GM18870 (cell line): Measurements from ENCODE around the gene PUM2.
"Not testable (repeated sequence)": the region's sequence is repeated elsewhere in the genome, so short reads cannot be mapped to it uniquely, and the experiment has no call there.

Experiments used
- ATAC-seq: cut with Tn5 transposase; IDR thresholded peaks from one replicate; pipeline ENCODE4 v1.9.1; 2021; ENCODE audit warnings: moderate library complexity; ENCODE audit not compliant: unreplicated experiment

PUM2 gene

DNA sequence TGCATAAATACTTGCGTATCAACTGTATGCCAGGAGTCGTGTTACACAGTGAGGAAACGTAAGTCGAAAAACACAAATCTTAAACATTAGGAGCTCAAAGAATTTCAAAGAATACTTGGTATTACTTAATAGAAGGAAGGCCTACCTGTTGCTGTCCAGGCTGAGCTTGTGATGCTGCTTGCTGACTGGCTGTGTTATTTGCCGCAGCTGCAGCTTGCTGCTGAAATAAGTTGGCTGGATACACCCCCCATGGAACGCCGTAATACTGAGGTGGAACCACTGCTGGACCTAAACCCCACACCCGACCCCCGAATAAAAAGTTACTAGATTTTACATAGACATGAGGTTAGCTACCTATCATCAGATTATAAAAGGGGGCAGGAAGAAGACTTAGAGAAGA lies 56.4 kb downstream of the PUM2 start:
- ATAC-seq = no peak

DNA sequence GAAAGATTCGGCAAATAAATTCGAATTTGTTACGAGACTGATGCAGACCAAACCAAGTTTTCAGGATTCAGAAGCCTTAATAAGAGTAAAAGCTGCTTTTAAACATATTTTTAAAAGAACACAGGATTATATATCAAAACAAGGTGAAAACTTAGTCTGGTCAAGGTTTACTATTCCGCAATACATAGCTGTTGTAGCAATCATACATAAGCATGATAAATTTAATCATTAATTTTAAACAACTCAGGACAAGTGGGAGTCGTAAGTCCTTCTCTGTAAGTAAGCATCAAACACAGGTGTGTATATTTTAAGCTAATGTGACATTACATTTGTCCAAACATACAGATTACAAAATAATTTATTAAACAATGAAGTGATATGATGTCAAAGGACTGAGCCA lies 57.7 kb downstream of the PUM2 start:
- no peak for ATAC-seq

DNA sequence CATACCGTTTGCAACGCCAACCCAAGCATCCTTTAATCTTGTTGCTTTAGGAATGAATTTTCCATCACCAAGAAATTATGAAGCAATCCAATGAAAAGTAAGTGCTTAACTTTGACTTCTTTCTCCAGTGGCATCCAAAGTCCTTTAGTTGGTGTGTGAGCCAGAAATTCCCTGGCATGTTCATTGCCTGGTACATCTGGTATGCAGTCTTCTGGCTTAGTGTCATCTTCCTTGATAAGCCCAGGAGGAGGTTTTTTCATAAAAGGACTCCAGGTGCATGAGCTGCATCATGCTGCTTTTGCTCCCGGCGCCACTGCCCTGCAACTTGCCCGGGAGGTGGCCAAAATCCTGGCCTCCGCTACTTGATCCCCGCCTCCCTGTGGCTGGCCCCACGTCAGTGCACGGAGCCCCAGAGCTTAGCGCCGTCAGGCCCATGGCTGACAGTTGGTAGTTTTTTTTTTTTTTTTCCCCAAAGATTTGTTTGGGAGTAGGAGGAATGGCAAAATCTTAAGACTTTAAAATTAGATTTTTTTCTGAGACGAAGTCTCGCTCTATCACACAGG lies 58.7 kb downstream of the PUM2 start:
- no peak for ATAC-seq

DNA sequence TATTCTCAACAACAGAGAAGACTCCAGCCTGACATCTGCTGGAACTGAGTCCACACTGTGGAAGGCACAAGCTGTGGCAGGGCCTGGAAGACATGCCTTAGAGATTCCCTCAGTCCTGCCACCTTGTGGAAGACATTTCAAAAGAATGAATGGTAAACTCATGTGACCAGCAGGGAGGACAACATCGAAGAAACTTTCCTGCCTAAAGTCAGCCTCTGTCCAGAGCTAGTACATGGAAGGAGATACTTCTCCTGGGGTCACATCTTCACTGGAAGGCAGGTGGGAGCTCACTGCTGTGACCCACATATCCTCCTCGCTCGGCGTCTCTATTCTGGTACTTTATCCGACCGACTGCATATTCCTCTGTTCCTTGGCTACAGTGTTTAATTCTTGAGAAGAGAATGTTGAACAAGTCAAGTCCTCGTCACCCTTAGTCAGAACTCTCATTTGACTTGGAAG lies 59.5 kb downstream of the PUM2 start:
- peak; percentile 58 for ATAC-seq

DNA sequence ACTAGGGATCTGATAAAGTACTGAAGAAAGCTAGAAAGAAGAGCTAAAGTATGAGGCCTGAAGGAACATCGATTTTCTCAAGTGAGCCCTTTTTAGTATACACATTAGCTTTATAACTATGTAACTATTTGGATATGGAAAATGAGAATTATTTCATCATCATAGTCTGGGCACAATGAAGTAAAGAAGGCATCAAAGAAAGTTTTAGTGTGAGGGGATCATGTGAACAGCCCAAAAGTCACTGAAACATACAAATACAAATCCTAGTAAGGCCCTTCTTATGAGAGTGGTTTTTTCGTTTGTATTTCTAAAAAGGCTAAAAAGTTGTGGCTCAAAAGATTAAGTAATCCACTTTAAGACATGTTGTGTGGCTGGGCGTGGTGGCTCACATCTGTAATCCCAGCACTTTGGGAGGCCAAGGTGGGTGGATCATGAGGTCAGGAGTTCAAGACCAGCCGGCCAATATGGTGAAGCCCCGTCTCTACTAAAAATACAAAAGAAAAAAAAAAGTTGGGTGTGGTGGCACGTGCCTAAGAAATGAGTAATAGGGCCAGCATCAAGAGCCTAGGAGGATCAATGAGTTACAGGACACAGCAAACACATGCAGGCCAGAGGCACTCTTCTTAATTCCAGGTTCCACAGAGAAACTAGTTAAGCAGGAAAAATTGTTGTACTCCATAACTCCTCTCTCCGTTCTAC lies 61.9 kb downstream of the PUM2 start:
- ATAC-seq = no peak

DNA sequence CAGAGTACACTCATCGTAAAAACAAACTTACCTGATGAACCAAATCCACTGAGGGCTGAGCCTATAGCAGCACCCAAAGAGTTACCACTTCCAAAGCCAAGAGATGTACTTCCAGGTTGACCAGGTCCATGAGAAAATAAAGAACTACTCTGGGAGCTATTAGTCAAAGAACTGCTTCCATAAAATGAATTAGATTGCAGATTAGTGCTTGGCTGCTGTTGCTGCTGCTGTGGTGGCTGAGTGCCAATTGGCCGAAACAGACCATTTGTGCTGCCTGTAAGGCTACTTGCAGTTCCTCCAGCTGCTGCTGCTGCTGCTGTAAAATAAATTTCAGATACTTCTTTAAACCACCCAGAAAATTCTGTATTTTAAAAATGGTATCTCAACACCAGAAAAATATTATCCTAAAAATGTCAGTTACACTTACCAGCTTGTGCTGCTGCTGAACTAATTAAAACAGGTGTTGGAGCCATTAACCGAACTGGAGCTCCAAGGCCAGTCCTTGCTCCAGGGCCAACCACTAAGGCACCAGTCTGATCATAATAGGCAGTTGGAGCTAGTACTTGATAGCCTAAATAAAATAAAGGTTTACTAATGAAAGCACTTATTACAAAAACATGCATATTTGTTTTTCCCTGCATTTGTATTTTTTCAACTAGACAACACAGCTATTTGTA lies 67.6 kb downstream of the PUM2 start:
- no peak for ATAC-seq

DNA sequence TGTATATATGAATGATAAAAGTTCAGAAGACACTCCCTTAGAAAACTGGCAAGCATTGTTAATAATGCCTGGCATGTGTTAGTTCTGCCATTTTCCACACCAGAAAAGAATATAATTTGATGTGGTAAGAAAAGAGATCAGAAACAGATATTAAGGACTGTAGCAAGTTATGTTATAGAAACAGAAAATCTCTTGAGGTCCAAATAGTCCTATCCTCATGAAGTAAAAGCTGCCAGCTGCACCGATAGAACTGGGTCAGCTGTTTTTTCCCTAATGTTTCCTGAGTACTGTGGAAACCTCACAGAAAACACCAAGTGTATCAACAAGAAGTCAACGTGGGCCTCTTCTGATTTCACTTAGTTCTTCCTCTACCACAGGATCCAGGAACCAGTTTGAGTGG lies 68.8 kb downstream of the PUM2 start:
- no peak for ATAC-seq

DNA sequence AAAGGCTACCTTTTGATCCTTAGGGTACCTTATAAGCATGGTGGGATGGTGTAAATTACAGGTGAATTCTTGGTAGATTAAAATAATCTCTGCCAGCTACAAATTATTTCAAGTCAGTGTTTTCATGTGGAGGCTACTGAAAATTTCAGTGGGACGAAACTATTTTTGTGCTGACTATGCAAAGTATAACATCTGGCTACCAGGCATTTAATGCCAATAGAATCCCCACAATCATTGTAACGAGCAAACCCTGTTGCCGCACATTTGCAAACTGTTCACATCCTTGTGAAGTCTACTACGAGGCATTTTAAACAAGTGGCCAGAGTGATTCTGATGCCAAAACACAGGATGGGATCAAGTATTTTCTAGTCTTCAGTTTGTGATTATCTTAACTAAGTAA lies 77.6 kb downstream of the PUM2 start:
- no peak for ATAC-seq

DNA sequence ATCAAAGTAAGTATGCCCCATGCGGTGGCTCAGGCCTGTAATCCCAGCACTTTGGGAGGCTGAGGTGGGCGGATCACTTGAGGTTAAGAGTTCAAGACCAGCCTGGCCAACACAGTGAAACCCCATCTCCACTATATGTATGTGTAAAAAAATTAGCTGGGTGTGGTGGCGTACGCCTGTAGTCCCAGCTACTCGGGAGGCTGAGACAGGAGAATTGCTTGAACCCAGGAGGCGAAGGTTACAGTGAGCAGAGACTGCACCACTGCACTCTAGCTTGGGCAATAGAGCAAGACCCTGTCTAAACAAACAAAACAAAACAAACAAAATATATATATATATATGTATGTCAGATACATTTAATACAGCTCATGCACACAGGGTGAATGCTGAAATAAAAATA lies 82.3 kb downstream of the PUM2 start:
- ATAC-seq = not testable (repeated sequence)

DNA sequence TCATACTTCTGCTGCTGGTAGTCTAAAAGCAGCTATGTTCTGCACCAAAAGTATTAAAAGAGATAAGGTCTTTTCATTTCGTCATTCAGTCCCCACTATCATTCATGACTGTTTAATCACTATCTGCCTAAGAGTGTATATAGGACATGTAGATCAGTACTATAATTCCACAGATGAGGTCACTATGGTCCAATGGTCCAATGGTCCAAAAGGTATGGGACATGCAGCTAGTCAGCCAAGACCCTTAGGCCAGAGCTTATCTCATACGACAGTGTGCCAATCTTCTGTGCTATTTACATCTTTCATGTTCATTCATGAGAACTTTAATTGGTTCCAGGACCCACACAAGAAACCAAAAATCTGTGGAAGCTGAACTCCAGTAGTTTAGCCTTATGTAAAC lies 83.1 kb downstream of the PUM2 start:
- no peak for ATAC-seq

DNA sequence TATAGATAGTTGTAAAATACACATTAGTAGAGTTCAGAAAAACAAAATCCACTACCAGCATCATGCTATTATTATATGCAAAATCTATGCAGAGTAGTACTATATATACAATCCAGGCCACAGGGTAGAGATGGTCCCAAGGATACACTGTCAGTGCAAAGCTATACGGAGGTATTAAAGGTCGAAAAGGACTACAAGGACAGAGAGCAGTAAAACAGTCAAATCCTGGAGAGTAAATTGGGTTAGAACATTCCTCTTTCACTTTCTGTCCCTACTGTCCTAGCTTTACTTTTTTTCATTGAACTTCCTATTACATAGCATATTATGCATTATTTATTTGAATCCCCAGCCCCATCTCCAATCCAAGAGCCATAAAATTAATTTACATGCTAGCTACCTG lies 86.0 kb downstream of the PUM2 start:
- no peak for ATAC-seq

DNA sequence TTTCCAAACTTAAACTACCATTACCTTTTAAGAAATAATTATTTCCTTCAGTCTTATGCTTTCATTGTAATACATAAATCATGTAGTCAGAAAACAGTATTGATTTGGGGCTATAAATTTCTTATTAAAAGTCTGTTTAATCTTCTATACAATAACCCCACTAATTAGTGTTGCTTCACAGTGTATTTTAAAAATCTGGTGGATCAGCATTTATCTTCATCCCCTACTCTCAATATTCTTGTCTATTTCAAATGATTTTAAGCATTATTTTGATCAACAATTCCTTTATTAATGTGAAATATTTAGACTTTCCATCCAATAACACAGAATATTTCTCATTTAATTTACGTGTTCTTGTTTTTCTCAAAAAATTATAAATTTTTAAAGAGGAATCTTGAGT lies 93.2 kb downstream of the PUM2 start:
- ATAC-seq = no peak

DNA sequence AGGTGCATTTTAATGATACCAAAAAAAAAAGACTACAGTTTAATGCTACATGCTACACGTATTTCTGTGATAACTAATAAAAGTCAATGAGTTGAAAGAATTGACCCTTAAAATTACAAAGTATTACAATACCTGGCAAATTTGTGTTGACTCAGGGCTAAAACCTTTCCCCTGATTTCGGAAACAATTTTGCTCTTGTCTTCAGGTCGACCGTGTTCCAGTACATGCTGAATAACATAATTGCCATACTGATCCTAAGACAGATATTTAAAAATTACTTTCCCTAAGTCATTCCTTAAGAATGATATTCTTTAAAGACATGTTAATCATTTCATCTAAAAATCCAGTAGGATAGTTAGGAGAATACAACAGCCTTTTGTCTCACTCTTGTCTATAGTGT lies 95.9 kb downstream of the PUM2 start:
- ATAC-seq = no peak

DNA sequence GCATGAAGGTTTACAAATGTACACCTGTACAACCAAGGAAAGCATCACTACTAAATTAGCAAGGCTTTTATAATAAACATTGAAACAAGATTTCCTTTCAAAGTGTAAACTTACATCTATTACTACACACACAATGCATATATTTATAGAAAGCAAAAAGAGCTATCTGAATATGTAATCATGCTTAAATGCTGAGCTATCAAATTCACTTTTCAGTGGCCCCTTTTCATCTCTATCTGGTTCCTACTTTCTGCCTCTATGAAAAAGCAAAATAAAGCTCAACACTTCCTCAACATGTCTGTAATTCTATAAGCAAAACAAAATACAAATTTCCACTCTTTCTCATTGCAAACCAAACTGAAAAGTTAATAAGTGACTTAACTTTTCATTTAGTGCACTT lies 100.2 kb downstream of the PUM2 start:
- ATAC-seq = no peak

DNA sequence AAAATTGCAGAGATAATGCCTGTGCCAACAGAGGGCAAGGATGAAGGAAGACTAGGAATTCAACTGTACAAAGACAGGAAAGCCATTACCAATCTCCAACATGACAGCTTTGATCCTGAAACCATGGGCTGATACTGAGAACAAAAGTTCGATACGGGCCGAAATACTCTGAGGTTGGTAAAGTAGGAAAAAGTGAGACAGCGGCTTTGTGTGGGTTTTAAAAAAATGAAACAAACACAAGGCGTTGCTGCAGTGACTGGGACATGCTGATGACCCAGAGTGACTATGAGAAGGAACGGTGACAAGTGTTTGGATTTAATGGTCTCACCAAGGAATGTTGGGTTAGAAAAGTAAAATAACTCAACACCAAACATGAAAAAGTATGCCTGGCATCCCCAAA lies 101.5 kb downstream of the PUM2 start:
- no peak for ATAC-seq

DNA sequence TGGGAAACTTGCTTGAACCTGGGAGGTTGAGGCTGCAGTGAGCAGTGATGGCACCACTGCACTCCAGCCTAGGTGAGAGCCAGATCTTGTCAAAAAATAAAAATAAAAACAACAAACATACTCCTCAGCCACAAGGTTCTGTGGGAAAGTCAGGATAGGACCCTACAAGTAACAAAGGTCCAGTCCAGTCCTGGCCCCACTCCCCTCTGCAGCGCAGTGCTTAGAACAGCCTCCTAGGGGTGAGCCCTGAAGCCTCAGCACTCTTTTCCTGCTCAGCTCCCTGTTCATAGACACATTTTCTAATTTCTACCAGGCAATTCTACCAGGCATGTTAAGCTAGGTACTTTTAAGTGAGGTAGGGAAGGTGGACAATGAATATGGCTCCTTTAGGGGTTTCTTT lies 103.6 kb downstream of the PUM2 start:
- ATAC-seq = no peak

DNA sequence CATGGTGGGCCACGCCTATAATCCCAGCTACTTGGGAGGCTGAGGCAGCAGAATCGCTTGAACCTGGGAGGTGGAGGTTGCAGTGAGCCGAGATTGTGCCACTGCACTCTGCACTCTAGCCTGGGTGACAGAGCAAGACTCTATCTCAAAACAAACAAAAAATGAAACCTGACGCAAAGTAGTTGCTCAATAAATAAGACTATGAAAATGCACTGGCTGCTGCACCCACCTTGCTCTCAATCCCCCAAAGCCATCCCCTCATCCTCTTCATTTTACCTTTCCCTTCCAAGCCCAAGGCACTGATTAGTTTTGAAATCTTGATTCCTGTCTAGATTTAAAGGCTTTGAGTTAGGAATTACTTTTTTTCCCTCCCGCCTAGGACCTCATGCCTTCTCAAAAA lies 107.0 kb downstream of the PUM2 start:
- ATAC-seq = not testable (repeated sequence)

DNA sequence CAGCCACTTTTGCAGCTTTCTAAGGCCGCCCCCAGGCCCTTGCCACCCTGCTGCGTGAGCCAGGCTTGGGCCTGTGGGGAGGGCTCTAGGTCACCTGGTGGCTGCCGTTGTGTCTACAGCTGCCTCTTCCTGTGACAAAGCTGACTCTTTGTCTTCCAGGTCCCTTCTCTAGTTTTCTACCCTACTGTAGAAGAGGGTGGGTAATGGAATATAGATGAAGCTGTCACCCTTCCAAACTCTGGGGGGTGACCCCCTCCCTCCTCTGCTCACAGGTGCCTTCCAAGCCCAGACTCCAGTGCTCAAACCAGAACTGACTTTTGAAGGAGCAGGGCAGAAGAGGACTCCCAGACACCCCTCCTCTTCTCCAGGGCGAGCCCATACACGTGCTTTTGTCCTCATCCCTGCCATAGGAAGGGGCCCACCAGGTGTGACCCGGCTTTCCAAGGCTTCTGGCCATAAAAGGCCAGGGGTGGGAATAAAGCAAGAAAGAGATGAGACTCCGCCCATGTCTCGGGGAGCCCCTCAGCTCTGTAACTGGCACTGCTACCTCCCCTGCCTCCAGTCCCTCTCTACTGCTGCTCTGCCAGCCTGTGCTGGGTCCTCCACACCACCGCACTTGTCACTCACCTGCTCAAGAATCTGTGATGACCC lies 107.8 kb downstream of the PUM2 start:
- ATAC-seq = no peak

DNA sequence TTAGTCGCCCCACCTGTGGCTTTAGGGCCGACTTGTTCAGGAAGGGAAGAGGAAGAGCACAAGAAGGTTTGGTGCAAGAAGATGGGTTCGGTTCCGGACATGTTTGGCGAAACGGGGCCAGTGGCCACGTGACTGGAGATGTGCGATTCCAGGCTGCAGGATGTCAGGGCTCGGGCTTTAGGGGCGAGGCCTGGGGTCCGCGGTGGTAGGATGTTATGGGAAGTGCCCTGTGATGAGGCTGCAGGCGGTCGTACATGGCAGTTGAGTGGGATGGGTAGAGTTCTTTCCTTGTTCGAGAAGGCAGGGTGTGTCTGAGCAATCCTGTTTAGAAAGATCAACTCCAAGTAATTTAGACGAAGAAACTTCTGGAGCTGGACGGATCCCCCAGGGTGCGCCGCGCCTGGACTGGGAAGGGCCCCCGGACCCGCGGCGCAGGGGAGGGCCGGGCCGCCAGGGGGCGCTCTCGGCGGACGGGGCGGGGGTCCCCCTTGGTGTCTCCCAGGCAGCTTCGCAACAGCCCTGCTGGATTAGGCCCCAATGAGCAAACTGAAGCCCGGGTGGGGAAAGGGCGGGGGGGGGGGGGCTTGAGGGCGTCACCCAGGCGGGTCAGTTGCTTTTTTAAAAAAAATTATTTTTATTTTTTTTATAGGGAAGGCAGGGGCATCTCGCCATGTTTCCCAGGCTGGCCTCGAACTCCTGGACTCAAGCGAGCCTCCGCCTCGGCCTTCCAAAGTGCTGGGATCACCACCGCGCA lies 108.5 kb downstream of the PUM2 start:
- ATAC-seq = no peak

DNA sequence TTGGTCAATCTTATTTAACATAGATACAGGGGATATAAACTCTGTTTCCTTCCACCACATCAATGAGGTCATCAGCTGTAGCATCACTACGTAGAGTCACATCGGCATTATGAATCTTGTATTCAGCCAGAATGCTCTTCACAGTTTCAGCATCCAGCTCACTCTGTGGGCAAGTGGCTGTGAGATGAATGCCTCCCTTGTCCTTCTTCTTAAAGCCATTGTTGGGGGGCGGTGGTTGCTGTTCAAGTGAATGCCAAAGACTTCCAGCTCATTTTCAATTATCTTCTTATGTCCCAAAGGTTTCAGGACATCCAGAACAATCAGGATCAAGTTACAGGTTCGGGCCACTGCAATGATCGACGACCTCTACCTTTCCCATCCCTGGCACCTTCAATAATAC lies 110.4 kb downstream of the PUM2 start:
- ATAC-seq = not testable (repeated sequence)

DNA sequence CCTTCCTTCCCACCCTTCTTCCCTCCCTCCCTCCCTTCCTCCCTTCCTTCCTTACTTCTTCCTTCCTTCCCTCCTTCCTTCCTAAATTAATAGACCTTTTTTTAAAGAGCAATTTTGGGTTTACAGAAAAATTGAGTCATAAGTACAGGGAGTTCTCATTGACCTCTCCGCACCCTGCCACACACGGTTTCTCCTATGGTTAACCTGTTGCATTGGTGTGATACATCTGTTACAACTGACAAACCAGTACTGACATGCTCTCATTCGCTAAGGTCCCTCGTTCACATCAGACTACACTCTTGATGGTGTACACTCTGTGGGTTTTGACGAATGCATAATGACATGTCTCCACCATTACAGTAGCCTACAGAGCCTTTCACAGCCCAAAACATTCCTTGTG lies 114.1 kb downstream of the PUM2 start:
- no peak for ATAC-seq
